ENCODE measurements around the gene PARVA. TPM values are rescaled to one million over a fixed set of nuclear protein-coding genes. Genes with fewer than 3 reads are reported as not detected.

The PARVA gene
- total and polyA plus RNA-seq, 2 donors (not counting 1 experiment from before 2014, with no cell fraction given) = 27.7 to 195 TPM

GRCh38 chr11:12403122-12403996 lies 26.0 kb downstream of the PARVA start:
- H3K4me1 ChIP-seq (ENCODE audit: control insufficient read depth, extremely low read depth, insufficient read depth, low read length) = peaks cover 4% of the 10 kb centered on the region
- H3K9ac ChIP-seq (ENCODE audit: insufficient read depth, low read length) = no peak overlapping the region
- no peaks in the 10 kb centered on the region for H3K27me3 ChIP-seq (ENCODE audit: control insufficient read depth, insufficient read depth, low read length)
- peaks cover 41% of the 10 kb centered on the region for H3K79me2 ChIP-seq (ENCODE audit: control insufficient read depth, insufficient read depth, low read length)
- no peaks in the 10 kb centered on the region for H3K36me3 ChIP-seq (ENCODE audit: control insufficient read depth, insufficient read depth, low read length)
- TF ChIP-seq EZH2 (IDR thresholded peaks at IDR 0.05; ENCODE audit: low read length, missing control alignments) = no peak
- TF ChIP-seq CTCF (conservative IDR thresholded peaks at IDR 0.05 in 1 of 2, IDR thresholded peaks at IDR 0.05 in 1 of 2; ENCODE audit: low read depth in 1 of 2, low read length in 2 of 2) = no peak
- no peak overlapping the region for H3K4me2 ChIP-seq (ENCODE audit: extremely low read depth, insufficient read depth, low read length)
- H4K20me1 ChIP-seq (ENCODE audit: control insufficient read depth, extremely low read depth, insufficient read depth, low read length) = no peaks in the 10 kb centered on the region
- no peak overlapping the region for H3K27ac ChIP-seq (ENCODE audit: insufficient read depth, low read length)
- no peaks in the 10 kb centered on the region for H3K9me3 ChIP-seq (ENCODE audit: control insufficient read depth, insufficient read depth, low read depth, low read length)
- H2AFZ ChIP-seq (ENCODE audit: low read length) = no peak overlapping the region
- H3K4me3 ChIP-seq (replicated peaks in 1 of 4; ENCODE audit: control extremely low read depth in 1 of 4, insufficient read depth in 1 of 4, low read depth in 3 of 4, low read length in 4 of 4) = no peak overlapping the region
- DNase-seq (ENCODE audit: low read depth in 2 of 2) = peak in 1 of 2 donors; percentile 91

GRCh38 chr11:12403997-12404350 lies 26.6 kb downstream of the PARVA start:
- no peaks in the 10 kb centered on the region for H3K9me3 ChIP-seq (ENCODE audit: control insufficient read depth, insufficient read depth, low read depth, low read length)
- H3K4me1 ChIP-seq (ENCODE audit: control insufficient read depth, extremely low read depth, insufficient read depth, low read length) = peaks cover 2% of the 10 kb centered on the region
- H4K20me1 ChIP-seq (ENCODE audit: control insufficient read depth, extremely low read depth, insufficient read depth, low read length) = no peaks in the 10 kb centered on the region
- H3K27me3 ChIP-seq (ENCODE audit: control insufficient read depth, insufficient read depth, low read length) = no peaks in the 10 kb centered on the region
- no peak overlapping the region for H3K4me3 ChIP-seq (replicated peaks in 1 of 4; ENCODE audit: control extremely low read depth in 1 of 4, insufficient read depth in 1 of 4, low read depth in 3 of 4, low read length in 4 of 4)
- no peak for TF ChIP-seq EZH2 (IDR thresholded peaks at IDR 0.05; ENCODE audit: low read length, missing control alignments)
- TF ChIP-seq CTCF (conservative IDR thresholded peaks at IDR 0.05 in 1 of 2, IDR thresholded peaks at IDR 0.05 in 1 of 2; ENCODE audit: low read depth in 1 of 2, low read length in 2 of 2) = no peak
- H3K9ac ChIP-seq (ENCODE audit: insufficient read depth, low read length) = no peak overlapping the region
- H3K27ac ChIP-seq (ENCODE audit: insufficient read depth, low read length) = no peak overlapping the region
- no peak overlapping the region for H3K4me2 ChIP-seq (ENCODE audit: extremely low read depth, insufficient read depth, low read length)
- no peaks in the 10 kb centered on the region for H3K36me3 ChIP-seq (ENCODE audit: control insufficient read depth, insufficient read depth, low read length)
- peak in 1 of 2 donors; percentile 58 for DNase-seq (ENCODE audit: low read depth in 2 of 2)
- H2AFZ ChIP-seq (ENCODE audit: low read length) = no peak overlapping the region
- H3K79me2 ChIP-seq (ENCODE audit: control insufficient read depth, insufficient read depth, low read length) = peaks cover 39% of the 10 kb centered on the region

GRCh38 chr11:12404436-12404835 lies 27.1 kb downstream of the PARVA start:
- Histone ChIP-seq H3K9ac (ENCODE audit: insufficient read depth, low read length) (no peak overlapping the region), H2AFZ (ENCODE audit: low read length) (no peak overlapping the region), H3K4me3 (replicated peaks in 1 of 4; ENCODE audit: control extremely low read depth in 1 of 4, insufficient read depth in 1 of 4, low read depth in 3 of 4, low read length in 4 of 4) (no peak overlapping the region), H3K9me3 (ENCODE audit: control insufficient read depth, insufficient read depth, low read depth, low read length) (no peaks in the 10 kb centered on the region), H3K36me3 (ENCODE audit: control insufficient read depth, insufficient read depth, low read length) (no peaks in the 10 kb centered on the region), H3K27ac (ENCODE audit: insufficient read depth, low read length) (no peak overlapping the region), H4K20me1 (ENCODE audit: control insufficient read depth, extremely low read depth, insufficient read depth, low read length) (no peaks in the 10 kb centered on the region), H3K27me3 (ENCODE audit: control insufficient read depth, insufficient read depth, low read length) (no peaks in the 10 kb centered on the region), H3K79me2 (ENCODE audit: control insufficient read depth, insufficient read depth, low read length) (peaks cover 38% of the 10 kb centered on the region), H3K4me2 (ENCODE audit: extremely low read depth, insufficient read depth, low read length) (no peak overlapping the region), H3K4me1 (ENCODE audit: control insufficient read depth, extremely low read depth, insufficient read depth, low read length) (peaks cover 3% of the 10 kb centered on the region)
- DNase-seq (ENCODE audit: low read depth in 2 of 2) = no peak
- TF ChIP-seq CTCF (conservative IDR thresholded peaks at IDR 0.05 in 1 of 2, IDR thresholded peaks at IDR 0.05 in 1 of 2; ENCODE audit: low read depth in 1 of 2, low read length in 2 of 2) (no peak), EZH2 (IDR thresholded peaks at IDR 0.05; ENCODE audit: low read length, missing control alignments) (no peak)
